ENCODE data around the gene MGAT5. TPM values are rescaled to one million over a fixed set of nuclear protein-coding genes. Genes with fewer than 3 reads are reported as not detected.

MGAT5 gene
- total RNA-seq, 3 donors from 2014 or later (not counting 1 experiment from before 2014, with no cell fraction given): 39.7 to 58.2 (median 57.0) TPM

GRCh38 chr2:134235510-134236144 lies 18.2 kb upstream of the MGAT5 start:
- H3K27me3 Mint-ChIP-seq (ENCODE audit: low read depth in 2 of 2): no peaks in the 10 kb centered on the region
- Histone ChIP-seq H3K36me3 (ENCODE audit: control insufficient read depth, insufficient read depth, low read length) (no peaks in the 10 kb centered on the region), H3K27me3 (ENCODE audit: control insufficient read depth, insufficient read depth, low read length) (no peaks in the 10 kb centered on the region), H3K4me3 (ENCODE audit: low read length) (no peak overlapping the region), H3K27ac (ENCODE audit: low read length) (no peak overlapping the region), H3K9me3 (ENCODE audit: control insufficient read depth, insufficient read depth, low read length) (no peaks in the 10 kb centered on the region), H3K4me1 (ENCODE audit: control insufficient read depth, insufficient read depth, low read length) (peaks cover 38% of the 10 kb centered on the region)
- ATAC-seq: no peak
- peaks cover 78 to 80% of the 10 kb centered on the region in 2 donors for H3K4me1 Mint-ChIP-seq
- DNase-seq: no peak
- H3K27ac Mint-ChIP-seq: peak overlapping the region; percentile 83 to 89
- WGBS (ENCODE audit: insufficient coverage): 94% methylated on average over 2 of the region's 4 CpGs
- H3K9me3 Mint-ChIP-seq: peaks cover 0 to 3% of the 10 kb centered on the region in 2 donors
- TF ChIP-seq, protein P1, sequence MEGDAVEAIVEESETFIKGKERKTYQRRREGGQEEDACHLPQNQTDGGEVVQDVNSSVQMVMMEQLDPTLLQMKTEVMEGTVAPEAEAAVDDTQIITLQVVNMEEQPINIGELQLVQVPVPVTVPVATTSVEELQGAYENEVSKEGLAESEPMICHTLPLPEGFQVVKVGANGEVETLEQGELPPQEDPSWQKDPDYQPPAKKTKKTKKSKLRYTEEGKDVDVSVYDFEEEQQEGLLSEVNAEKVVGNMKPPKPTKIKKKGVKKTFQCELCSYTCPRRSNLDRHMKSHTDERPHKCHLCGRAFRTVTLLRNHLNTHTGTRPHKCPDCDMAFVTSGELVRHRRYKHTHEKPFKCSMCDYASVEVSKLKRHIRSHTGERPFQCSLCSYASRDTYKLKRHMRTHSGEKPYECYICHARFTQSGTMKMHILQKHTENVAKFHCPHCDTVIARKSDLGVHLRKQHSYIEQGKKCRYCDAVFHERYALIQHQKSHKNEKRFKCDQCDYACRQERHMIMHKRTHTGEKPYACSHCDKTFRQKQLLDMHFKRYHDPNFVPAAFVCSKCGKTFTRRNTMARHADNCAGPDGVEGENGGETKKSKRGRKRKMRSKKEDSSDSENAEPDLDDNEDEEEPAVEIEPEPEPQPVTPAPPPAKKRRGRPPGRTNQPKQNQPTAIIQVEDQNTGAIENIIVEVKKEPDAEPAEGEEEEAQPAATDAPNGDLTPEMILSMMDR (IDR thresholded peaks at IDR 0.05): no peak
- no peaks in the 10 kb centered on the region for H3K36me3 Mint-ChIP-seq
- H3K4me3 Mint-ChIP-seq: no peak overlapping the region
- intact Hi-C loops (cut with micrococcal nuclease): no loop called here

DNA sequence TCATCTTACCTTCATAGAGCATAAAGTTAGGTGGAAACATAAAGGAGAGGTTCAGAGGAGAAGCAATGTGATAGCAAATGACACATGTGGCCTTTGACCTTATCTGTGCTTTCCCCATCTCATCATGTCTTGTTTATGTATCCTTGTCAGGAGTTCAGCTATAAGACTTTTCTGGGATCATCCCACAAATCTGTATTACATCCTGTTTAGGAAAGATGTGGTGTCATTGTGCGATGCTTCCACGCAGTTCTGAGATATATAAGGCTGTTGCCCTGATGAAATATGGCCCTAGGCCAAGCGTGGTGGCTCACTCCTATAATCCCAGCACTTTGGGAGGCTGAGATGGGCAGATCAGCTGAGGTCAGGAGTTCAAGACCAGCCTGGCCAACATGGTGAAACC lies 15.5 kb upstream of the MGAT5 start:
- Histone ChIP-seq H3K9me3 (ENCODE audit: control insufficient read depth, insufficient read depth, low read length) (no peaks in the 10 kb centered on the region), H3K27ac (ENCODE audit: low read length) (no peak overlapping the region), H3K4me1 (ENCODE audit: control insufficient read depth, insufficient read depth, low read length) (peaks cover 28% of the 10 kb centered on the region), H3K27me3 (ENCODE audit: control insufficient read depth, insufficient read depth, low read length) (no peaks in the 10 kb centered on the region), H3K36me3 (ENCODE audit: control insufficient read depth, insufficient read depth, low read length) (no peaks in the 10 kb centered on the region), H3K4me3 (ENCODE audit: low read length) (no peak overlapping the region)
- Mint-ChIP-seq H3K27me3 (ENCODE audit: low read depth in 2 of 2) (no peaks in the 10 kb centered on the region), H3K4me3 (no peak overlapping the region), H3K36me3 (no peaks in the 10 kb centered on the region), H3K4me1 (peaks cover 53 to 58% of the 10 kb centered on the region in 2 donors), H3K9me3 (no peaks in the 10 kb centered on the region), H3K27ac (no peak overlapping the region)
- WGBS (ENCODE audit: insufficient coverage): 88% methylated on average over 3 of the region's 3 CpGs
- intact Hi-C loops (cut with micrococcal nuclease): no loop called here
- TF ChIP-seq, protein P1 (IDR thresholded peaks at IDR 0.05): no peak
- DNase-seq (no peak), ATAC-seq (no peak)

- TF ChIP-seq, protein P1 (IDR thresholded peaks at IDR 0.05): no peak
- H3K27ac ChIP-seq (ENCODE audit: low read length): no peak overlapping the region
- H3K4me1 Mint-ChIP-seq: peaks cover 51 to 56% of the 10 kb centered on the region in 2 donors
- no peaks in the 10 kb centered on the region for H3K36me3 ChIP-seq (ENCODE audit: control insufficient read depth, insufficient read depth, low read length)
- H3K4me3 ChIP-seq (ENCODE audit: low read length): no peak overlapping the region
- no peak for ATAC-seq
- H3K27me3 ChIP-seq (ENCODE audit: control insufficient read depth, insufficient read depth, low read length): no peaks in the 10 kb centered on the region
- H3K9me3 ChIP-seq (ENCODE audit: control insufficient read depth, insufficient read depth, low read length): no peaks in the 10 kb centered on the region
- 92% methylated on average over 2 of the region's 2 CpGs for WGBS (ENCODE audit: insufficient coverage)
- no peaks in the 10 kb centered on the region for H3K36me3 Mint-ChIP-seq
- H3K9me3 Mint-ChIP-seq: no peaks in the 10 kb centered on the region
- DNase-seq: no peak
- H3K4me3 Mint-ChIP-seq: no peak overlapping the region
- peaks cover 23% of the 10 kb centered on the region for H3K4me1 ChIP-seq (ENCODE audit: control insufficient read depth, insufficient read depth, low read length)
- H3K27ac Mint-ChIP-seq: no peak overlapping the region
- intact Hi-C loops (cut with micrococcal nuclease): loop anchor here (10.0 kb wide), 2 partner anchors 175 to 355 kb away; no protein-coding TSS in a partner anchor
- no peaks in the 10 kb centered on the region for H3K27me3 Mint-ChIP-seq (ENCODE audit: low read depth in 2 of 2)
Observed at GRCh38 chr2:134240061-134240460, 13.8 kb upstream of the MGAT5 start.

DNA sequence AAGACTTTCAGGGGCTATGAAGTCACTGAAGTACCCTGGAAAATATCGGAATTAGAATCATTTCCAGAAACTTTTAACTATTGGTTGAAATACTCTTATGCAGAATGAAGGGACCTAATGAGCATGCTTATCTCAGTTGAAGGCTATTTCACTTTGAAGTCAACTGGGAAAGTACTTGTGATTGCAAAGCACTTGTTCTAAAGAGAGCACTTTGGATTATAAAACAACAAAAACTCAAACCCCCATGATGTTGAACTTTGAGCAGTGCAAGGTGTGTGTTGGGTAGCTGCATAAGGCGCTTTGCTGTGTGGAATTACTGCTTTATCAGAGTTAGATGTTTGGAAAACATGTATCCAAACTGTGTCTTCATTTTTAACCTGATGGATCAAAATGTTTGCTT lies 12.0 kb upstream of the MGAT5 start:
- intact Hi-C loops (cut with micrococcal nuclease): loop anchor here (10.0 kb wide), 2 partner anchors 173 to 357 kb away; no protein-coding TSS in a partner anchor
- Mint-ChIP-seq H3K27ac (no peak overlapping the region), H3K4me1 (peaks cover 49 to 53% of the 10 kb centered on the region in 2 donors), H3K36me3 (no peaks in the 10 kb centered on the region), H3K4me3 (no peak overlapping the region), H3K9me3 (no peaks in the 10 kb centered on the region), H3K27me3 (ENCODE audit: low read depth in 2 of 2) (no peaks in the 10 kb centered on the region)
- H3K9me3 ChIP-seq (ENCODE audit: control insufficient read depth, insufficient read depth, low read length): no peaks in the 10 kb centered on the region
- H3K4me3 ChIP-seq (ENCODE audit: low read length): no peak overlapping the region
- no peaks in the 10 kb centered on the region for H3K36me3 ChIP-seq (ENCODE audit: control insufficient read depth, insufficient read depth, low read length)
- H3K27me3 ChIP-seq (ENCODE audit: control insufficient read depth, insufficient read depth, low read length): no peaks in the 10 kb centered on the region
- TF ChIP-seq, protein P1 (IDR thresholded peaks at IDR 0.05): no peak
- ATAC-seq: no peak
- DNase-seq: no peak
- WGBS (ENCODE audit: insufficient coverage): 100% methylated on average over 2 of the region's 2 CpGs
- H3K4me1 ChIP-seq (ENCODE audit: control insufficient read depth, insufficient read depth, low read length): peaks cover 32% of the 10 kb centered on the region
- no peak overlapping the region for H3K27ac ChIP-seq (ENCODE audit: low read length)
